ENCODE measurements around the gene DENND4B.

The DENND4B gene

DNA sequence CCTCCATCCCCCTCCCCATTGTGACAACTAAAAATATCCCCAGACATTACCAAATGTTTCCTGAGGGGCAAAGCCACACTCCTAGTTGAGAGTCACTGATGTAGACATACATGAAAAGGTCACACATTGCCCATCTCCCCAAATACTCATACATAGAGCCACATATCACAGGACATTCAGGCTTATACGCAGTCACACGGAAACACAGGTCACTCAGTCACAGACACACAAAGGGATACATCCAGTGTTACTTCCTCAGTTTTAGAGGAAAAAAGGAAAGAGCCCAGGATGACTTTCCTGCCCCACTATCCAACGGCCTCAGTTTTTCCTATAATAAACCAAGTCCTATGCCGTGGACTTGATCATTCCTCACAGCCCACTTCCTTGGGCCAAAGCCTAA lies 14.9 kb upstream of the DENND4B start:
- TF ChIP-seq, protein P1, sequence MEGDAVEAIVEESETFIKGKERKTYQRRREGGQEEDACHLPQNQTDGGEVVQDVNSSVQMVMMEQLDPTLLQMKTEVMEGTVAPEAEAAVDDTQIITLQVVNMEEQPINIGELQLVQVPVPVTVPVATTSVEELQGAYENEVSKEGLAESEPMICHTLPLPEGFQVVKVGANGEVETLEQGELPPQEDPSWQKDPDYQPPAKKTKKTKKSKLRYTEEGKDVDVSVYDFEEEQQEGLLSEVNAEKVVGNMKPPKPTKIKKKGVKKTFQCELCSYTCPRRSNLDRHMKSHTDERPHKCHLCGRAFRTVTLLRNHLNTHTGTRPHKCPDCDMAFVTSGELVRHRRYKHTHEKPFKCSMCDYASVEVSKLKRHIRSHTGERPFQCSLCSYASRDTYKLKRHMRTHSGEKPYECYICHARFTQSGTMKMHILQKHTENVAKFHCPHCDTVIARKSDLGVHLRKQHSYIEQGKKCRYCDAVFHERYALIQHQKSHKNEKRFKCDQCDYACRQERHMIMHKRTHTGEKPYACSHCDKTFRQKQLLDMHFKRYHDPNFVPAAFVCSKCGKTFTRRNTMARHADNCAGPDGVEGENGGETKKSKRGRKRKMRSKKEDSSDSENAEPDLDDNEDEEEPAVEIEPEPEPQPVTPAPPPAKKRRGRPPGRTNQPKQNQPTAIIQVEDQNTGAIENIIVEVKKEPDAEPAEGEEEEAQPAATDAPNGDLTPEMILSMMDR (IDR thresholded peaks at IDR 0.05) = no peak
- Histone ChIP-seq H3K27ac (peak overlapping the region; percentile 93 to 99), H3K4me3 (no peak overlapping the region)
- DNase-seq (ENCODE audit: low spot score) = no peak

DNA sequence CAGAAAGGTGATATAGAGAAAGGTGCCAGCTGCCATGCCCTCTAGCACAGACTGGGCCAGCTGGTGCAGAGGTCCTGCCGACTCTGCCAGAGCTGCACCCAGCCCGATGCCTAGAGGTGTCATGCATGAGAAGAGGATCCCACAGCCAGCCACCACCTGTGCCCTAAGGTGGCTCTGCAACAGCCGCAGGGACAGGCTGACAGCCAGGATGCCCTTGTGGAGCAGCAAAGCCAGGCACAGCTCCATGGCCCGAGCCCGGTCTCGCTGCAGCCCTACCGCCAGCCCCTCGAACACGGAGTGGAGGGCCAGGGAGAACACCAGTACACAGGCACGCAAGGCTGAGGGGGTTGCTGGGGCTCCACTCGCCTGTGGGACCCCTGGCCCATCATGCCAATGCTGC lies 13.7 kb upstream of the DENND4B start:
- Histone ChIP-seq H3K27ac (peak overlapping the region in 1 of 2 donors; percentile 5), H3K4me3 (no peak overlapping the region)
- DNase-seq (ENCODE audit: low spot score) = no peak
- TF ChIP-seq, protein P1 (IDR thresholded peaks at IDR 0.05) = no peak

GRCh38 chr1:153959454-153959853 lies 12.9 kb upstream of the DENND4B start:
- no peak overlapping the region for H3K4me3 ChIP-seq
- peak overlapping the region; percentile 79 to 96 for H3K27ac ChIP-seq
- TF ChIP-seq, protein P1 (IDR thresholded peaks at IDR 0.05) = no peak
- DNase-seq (ENCODE audit: low spot score) = no peak

- Histone ChIP-seq H3K27ac (peak overlapping the region; percentile 79 to 96), H3K4me3 (peak overlapping the region; percentile 91)
- DNase-seq (ENCODE audit: low spot score) = no peak
- TF ChIP-seq, protein P1 (IDR thresholded peaks at IDR 0.05) = no peak
Observed at GRCh38 chr1:153958961-153959260, 12.4 kb upstream of the DENND4B start.

GRCh38 chr1:153958111-153958960 lies 11.8 kb upstream of the DENND4B start, which contains the start of gene CRTC2:
TSS of gene CRTC2 (minus strand) at chr1:153958612. CDS start at chr1:153958497, 115 bp downstream.
- TF ChIP-seq, protein P1 (IDR thresholded peaks at IDR 0.05) = no peak
- Histone ChIP-seq H3K4me3 (peak within 1 kb of the TSS; percentile 91), H3K27ac (peak within 1 kb of the TSS; percentile 79 to 96)
- peak; percentile 99 for DNase-seq (ENCODE audit: low spot score)

DNA sequence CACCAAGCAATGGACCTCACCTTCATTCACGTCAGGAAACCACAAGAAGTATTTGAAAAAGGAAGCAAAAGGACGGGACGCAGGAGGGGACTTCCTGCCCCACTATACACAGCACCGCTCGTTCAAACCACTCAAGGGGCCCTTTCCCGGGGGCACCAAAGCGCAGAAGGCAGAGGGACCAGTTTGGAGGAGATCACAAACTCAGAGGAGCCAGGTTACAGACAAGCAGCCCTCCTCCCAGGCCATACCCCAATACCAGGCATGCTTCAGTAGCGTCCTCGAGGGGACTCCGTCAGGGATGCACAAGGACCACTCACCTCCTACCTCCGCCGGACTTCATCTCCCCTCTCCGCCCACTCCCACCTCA lies 11.2 kb upstream of the DENND4B start:
- Histone ChIP-seq H3K4me3 (peak overlapping the region; percentile 91), H3K27ac (peak overlapping the region; percentile 79 to 96)
- DNase-seq (ENCODE audit: low spot score) = no peak
- TF ChIP-seq, protein P1 (IDR thresholded peaks at IDR 0.05) = no peak
